ENCODE data around the gene PRMT3. TPM values are rescaled to one million over a fixed set of nuclear protein-coding genes. Genes with fewer than 3 reads are reported as not detected.

PRMT3 gene
- total and polyA plus RNA-seq, 5 donors: 9.8 to 16.3 (median 12.8) TPM

DNA sequence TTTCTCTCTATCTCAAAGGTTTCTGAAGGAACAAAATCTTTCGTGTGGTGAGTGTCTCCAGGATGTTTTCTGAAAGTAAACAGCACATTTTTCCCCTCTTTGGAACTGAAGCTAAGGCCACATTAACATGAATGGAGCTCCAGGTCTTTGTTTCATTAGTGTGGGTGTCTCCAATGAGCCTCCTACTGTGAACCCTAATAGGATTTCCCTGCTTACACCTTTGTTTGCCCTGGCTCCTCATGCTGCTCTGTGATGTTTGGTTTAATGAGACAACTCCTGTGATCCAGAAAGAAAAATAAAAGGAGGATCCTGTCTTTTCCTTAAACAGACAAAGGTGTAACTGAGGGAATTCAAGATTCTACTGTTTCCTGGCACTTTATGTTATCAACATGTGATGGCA, 135.0 kb downstream of the PRMT3 start:
- 22% methylated on average over 1 of the region's 1 CpG for WGBS
- ATAC-seq (no peak), DNase-seq (no peak)
- H3K27ac ChIP-seq (ENCODE audit: low read length): no peak overlapping the region
- no peaks in the 10 kb centered on the region for H3K4me1 ChIP-seq (ENCODE audit: control insufficient read depth, insufficient read depth, low read length)
- H3K9me3 ChIP-seq (ENCODE audit: control insufficient read depth, low read length): no peaks in the 10 kb centered on the region
- H3K27me3 ChIP-seq (ENCODE audit: control insufficient read depth, insufficient read depth): no peaks in the 10 kb centered on the region
- intact Hi-C loops (cut with DNase I): no loop called here
- H3K4me3 ChIP-seq (ENCODE audit: low read length): no peak overlapping the region

DNA sequence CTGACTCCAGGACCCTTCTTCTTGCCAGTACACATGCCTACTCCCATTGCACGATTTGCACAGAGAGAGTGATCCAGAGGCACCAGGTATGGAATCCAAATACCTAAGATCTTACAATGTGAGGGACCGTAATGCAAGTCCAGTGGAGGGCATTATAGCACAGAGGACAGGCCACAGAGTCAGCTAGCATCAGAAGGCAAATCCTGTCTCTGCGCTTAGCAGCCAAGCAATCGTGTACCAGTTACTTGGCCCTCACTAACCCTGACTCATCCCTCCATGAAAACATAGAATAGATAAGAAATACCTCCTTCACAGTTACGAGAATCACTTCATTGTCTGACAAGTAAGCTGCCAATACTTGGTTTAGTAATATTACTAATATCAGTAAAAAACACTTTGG, 142.2 kb downstream of the PRMT3 start:
- DNase-seq: no peak
- H3K27ac ChIP-seq (ENCODE audit: low read length): no peak overlapping the region
- no peaks in the 10 kb centered on the region for H3K9me3 ChIP-seq (ENCODE audit: control insufficient read depth, low read length)
- no peak for ATAC-seq
- no peak overlapping the region for H3K4me3 ChIP-seq (ENCODE audit: low read length)
- 69% methylated on average over 5 of the region's 5 CpGs for WGBS
- no peaks in the 10 kb centered on the region for H3K27me3 ChIP-seq (ENCODE audit: control insufficient read depth, insufficient read depth)
- intact Hi-C loops (cut with DNase I): no loop called here
- no peaks in the 10 kb centered on the region for H3K4me1 ChIP-seq (ENCODE audit: control insufficient read depth, insufficient read depth, low read length)

DNA sequence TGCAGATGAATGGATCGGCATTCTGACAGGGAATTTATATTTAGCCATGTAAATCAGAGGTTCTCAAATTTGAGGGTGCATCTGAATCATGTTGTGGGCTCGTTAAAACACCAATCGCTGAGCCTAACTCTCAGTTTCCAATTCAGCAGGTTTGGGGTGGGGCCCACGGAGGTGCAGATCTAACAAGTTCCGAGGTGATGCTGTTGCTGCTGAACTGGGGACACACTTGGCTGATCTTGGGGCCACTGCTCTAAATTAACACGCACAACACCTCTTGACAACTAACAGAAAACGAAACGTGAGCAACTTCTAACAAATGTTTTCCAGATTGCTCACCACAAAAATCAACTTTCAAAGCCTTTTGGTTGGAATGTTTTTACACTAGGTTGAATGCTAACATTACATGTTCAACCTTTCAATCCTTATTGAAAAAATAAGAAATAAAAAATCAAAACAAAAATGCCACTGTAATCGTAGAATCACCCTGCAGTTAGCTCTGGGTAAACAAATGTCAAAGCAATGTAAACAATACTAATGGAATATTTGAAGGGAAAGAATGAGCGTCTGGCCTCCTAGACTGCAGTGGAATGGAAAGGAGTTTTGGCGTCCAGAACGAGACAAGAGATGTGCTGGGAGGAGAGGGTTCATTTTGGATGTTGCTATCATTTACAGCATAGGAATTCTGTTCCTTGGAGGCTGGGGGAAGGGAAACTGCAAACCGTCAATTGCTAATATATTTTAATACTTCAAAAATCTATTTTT, 143.6 kb downstream of the PRMT3 start:
- intact Hi-C loops (cut with DNase I): no loop called here
- WGBS: 54% methylated on average over 13 of the region's 13 CpGs
- Histone ChIP-seq H3K9me3 (ENCODE audit: control insufficient read depth, low read length) (no peaks in the 10 kb centered on the region), H3K27ac (ENCODE audit: low read length) (no peak overlapping the region), H3K27me3 (ENCODE audit: control insufficient read depth, insufficient read depth) (no peaks in the 10 kb centered on the region), H3K4me1 (ENCODE audit: control insufficient read depth, insufficient read depth, low read length) (no peaks in the 10 kb centered on the region), H3K4me3 (ENCODE audit: low read length) (no peak overlapping the region)
- DNase-seq (no peak), ATAC-seq (no peak)

DNA sequence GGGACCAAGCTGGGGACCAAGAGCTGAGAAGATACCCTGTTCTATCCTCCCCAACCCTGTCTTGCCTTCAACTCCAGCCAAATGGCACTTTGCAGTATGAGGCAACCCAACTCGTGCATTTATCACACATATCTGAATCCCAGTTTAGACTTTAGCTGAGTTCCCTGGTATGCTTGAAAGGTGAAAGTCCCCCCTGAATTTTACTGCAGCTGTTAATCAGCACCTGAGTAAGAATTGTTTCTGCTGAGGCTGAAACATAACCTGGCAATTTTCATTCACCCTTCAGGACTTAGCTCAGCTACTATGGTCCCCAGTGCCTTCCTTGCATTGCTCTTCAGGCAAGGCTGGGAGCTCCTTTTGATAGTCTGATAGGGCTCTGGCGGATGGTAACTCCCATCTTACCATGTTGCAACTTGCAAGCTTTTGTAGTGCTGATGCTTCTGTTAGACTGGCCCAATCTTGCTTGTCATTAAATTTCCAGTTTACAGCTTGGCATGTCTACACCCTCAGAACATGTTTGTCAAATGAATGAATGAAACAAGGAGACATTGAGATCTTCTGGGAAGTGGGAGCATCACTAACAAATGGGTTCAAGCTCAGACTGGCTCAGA, 147.9 kb downstream of the PRMT3 start:
- Histone ChIP-seq H3K27ac (ENCODE audit: low read length) (no peak overlapping the region), H3K4me1 (ENCODE audit: control insufficient read depth, insufficient read depth, low read length) (no peaks in the 10 kb centered on the region), H3K27me3 (ENCODE audit: control insufficient read depth, insufficient read depth) (no peaks in the 10 kb centered on the region), H3K4me3 (ENCODE audit: low read length) (no peak overlapping the region), H3K9me3 (ENCODE audit: control insufficient read depth, low read length) (no peaks in the 10 kb centered on the region)
- 38% methylated on average over 2 of the region's 2 CpGs for WGBS
- intact Hi-C loops (cut with DNase I): no loop called here
- no peak for ATAC-seq
- no peak for DNase-seq

DNA sequence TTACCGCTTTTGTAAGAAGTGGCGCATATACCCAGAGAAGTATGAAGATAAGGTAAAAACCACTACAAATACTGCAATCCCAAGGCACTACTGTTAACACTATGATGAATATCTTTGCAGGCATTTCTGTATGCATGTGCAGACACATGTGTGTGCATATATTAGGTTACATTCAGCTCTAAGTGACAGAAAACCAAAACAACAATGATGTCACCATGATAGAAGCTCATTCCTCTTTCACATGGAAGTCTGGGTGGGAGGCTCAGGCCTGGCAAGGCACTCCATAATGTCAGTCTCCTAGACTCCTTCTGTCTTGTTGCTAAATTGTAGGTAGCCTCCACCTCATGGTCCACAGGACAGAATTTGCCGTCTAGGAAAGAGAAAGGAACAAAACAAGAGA, 148.8 kb downstream of the PRMT3 start:
- DNase-seq (no peak), ATAC-seq (no peak)
- no peak overlapping the region for H3K27ac ChIP-seq (ENCODE audit: low read length)
- no peaks in the 10 kb centered on the region for H3K9me3 ChIP-seq (ENCODE audit: control insufficient read depth, low read length)
- 86% methylated on average over 3 of the region's 3 CpGs for WGBS
- no peaks in the 10 kb centered on the region for H3K27me3 ChIP-seq (ENCODE audit: control insufficient read depth, insufficient read depth)
- no peak overlapping the region for H3K4me3 ChIP-seq (ENCODE audit: low read length)
- H3K4me1 ChIP-seq (ENCODE audit: control insufficient read depth, insufficient read depth, low read length): no peaks in the 10 kb centered on the region
- intact Hi-C loops (cut with DNase I): no loop called here

DNA sequence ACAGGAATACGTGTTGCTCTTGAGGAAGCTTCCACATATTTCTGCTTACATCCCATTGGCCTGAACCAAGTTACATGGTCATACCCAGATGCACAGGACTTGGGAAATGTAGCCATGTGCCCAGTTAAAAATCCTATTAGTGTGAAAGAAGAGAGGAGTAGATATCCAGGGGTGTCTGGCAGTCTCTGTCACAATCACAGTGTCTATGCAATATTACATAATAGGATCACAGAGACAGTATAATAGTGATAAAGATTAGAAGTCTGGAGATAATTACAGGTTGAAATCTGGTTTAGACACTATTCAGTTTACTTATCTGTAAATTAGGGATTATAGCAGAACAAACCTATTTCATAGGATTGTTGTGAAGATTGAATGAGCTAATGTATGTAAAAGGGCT, 149.3 kb downstream of the PRMT3 start:
- Histone ChIP-seq H3K9me3 (ENCODE audit: control insufficient read depth, low read length) (no peaks in the 10 kb centered on the region), H3K27ac (ENCODE audit: low read length) (no peak overlapping the region), H3K27me3 (ENCODE audit: control insufficient read depth, insufficient read depth) (no peaks in the 10 kb centered on the region), H3K4me1 (ENCODE audit: control insufficient read depth, insufficient read depth, low read length) (no peaks in the 10 kb centered on the region), H3K4me3 (ENCODE audit: low read length) (no peak overlapping the region)
- no peak for ATAC-seq
- 74% methylated on average over 1 of the region's 1 CpG for WGBS
- intact Hi-C loops (cut with DNase I): no loop called here
- no peak for DNase-seq

DNA sequence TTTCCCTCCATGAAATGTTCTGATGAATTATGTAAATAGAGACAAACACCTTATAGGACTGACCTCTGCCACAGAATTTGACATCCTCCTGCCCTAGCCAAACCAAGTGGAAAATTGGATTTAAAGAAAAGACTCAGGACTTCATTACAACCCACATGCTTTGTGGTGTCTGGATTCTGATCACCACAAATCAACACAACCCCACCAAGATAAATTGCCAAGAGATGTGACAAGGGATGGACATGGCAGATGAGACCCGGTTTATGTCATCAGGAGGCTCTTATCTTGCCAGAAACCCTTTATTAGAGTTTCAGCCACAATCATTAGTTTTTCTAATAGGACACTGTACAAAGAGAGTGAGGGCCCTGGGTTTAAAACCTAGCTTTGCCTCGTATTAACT, 154.0 kb downstream of the PRMT3 start:
- intact Hi-C loops (cut with DNase I): no loop called here
- H3K4me3 ChIP-seq (ENCODE audit: low read length): no peak overlapping the region
- 19% methylated on average over 2 of the region's 2 CpGs for WGBS
- H3K27me3 ChIP-seq (ENCODE audit: control insufficient read depth, insufficient read depth): no peaks in the 10 kb centered on the region
- H3K27ac ChIP-seq (ENCODE audit: low read length): no peak overlapping the region
- DNase-seq (no peak), ATAC-seq (no peak)
- no peaks in the 10 kb centered on the region for H3K4me1 ChIP-seq (ENCODE audit: control insufficient read depth, insufficient read depth, low read length)
- no peaks in the 10 kb centered on the region for H3K9me3 ChIP-seq (ENCODE audit: control insufficient read depth, low read length)

DNA sequence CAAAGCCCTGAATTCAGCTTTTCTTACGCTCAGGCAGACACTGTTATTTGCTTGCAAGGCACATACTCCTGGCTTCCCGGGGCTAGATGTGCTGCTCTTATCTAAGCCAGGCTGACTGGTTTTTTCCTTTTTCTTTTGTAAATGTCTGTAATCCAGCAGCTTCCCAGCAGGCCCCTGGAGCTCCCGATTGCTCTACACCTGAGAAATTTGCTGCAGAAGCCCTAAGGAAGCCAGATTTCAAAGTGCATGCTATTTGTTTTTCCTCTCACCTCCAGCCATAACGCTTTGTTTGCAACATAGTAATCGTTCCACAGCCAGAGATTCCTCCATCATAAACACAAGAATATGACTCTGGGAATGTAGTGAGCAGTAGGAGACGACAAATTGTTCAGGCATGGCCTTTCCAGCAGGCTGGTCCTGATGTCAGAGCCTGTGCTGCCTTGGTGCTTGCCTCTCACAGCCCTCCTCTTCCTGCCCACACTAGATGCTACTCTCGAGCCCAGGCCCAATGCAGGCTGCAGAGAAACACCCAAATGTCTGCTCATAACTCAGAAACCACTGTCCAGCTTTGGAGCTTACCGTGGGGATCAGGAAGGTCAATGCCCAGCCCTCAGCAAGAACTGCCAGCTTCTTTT, 157.2 kb downstream of the PRMT3 start:
- intact Hi-C loops (cut with DNase I): no loop called here
- DNase-seq: no peak
- no peaks in the 10 kb centered on the region for H3K27me3 ChIP-seq (ENCODE audit: control insufficient read depth, insufficient read depth)
- WGBS: 35% methylated on average over 8 of the region's 8 CpGs
- H3K4me3 ChIP-seq (ENCODE audit: low read length): no peak overlapping the region
- H3K4me1 ChIP-seq (ENCODE audit: control insufficient read depth, insufficient read depth, low read length): no peaks in the 10 kb centered on the region
- no peak overlapping the region for H3K27ac ChIP-seq (ENCODE audit: low read length)
- ATAC-seq: no peak
- no peaks in the 10 kb centered on the region for H3K9me3 ChIP-seq (ENCODE audit: control insufficient read depth, low read length)

DNA sequence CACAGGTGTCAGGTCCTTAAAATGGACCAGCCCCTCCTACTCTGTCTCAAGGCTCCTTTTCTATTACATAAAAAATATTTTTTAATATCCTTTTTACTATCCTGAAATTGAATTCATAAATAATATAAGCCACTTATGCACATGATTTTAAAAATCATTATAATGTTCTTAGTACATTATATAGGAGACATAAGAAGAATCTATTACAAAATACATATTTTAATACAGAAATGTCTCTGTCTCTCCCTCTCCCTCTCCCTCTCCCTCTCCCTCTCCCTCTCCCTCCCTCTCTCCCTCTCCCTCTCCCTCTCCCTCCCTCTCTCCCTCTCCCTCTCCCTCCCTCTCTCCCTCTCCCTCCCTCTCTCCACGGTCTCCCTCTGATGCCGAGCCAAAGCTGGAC, 159.9 kb downstream of the PRMT3 start:
- H3K9me3 ChIP-seq (ENCODE audit: control insufficient read depth, low read length): no peaks in the 10 kb centered on the region
- no peaks in the 10 kb centered on the region for H3K4me1 ChIP-seq (ENCODE audit: control insufficient read depth, insufficient read depth, low read length)
- intact Hi-C loops (cut with DNase I): no loop called here
- DNase-seq (no peak), ATAC-seq (no peak)
- no peaks in the 10 kb centered on the region for H3K27me3 ChIP-seq (ENCODE audit: control insufficient read depth, insufficient read depth)
- no peak overlapping the region for H3K27ac ChIP-seq (ENCODE audit: low read length)
- WGBS: 84% methylated on average over 2 of the region's 2 CpGs
- H3K4me3 ChIP-seq (ENCODE audit: low read length): no peak overlapping the region

DNA sequence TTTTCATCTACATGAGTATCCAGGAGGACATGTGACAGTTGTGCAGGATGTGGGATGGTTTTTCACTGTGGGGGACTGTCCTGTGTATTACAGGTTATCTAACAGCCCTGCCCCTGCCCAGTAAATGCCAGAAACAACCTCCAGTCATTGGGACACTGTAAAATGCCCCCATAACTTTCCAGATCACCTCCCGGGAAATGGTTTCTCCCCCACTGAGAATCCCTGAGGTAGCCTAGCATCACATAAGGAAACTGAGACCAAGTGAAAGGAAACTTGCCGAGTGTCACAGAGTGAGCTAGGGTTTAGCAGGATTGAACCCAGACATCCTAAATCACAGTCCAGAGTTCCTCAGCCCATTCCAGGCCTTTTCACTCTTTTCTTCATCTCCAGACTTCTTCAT, 163.6 kb downstream of the PRMT3 start:
- DNase-seq: no peak
- H3K9me3 ChIP-seq (ENCODE audit: control insufficient read depth, low read length): no peaks in the 10 kb centered on the region
- H3K27me3 ChIP-seq (ENCODE audit: control insufficient read depth, insufficient read depth): no peaks in the 10 kb centered on the region
- H3K4me1 ChIP-seq (ENCODE audit: control insufficient read depth, insufficient read depth, low read length): no peaks in the 10 kb centered on the region
- ATAC-seq: no peak
- no peak overlapping the region for H3K4me3 ChIP-seq (ENCODE audit: low read length)
- WGBS: 53% methylated on average over 2 of the region's 2 CpGs
- H3K27ac ChIP-seq (ENCODE audit: low read length): no peak overlapping the region
- intact Hi-C loops (cut with DNase I): no loop called here

DNA sequence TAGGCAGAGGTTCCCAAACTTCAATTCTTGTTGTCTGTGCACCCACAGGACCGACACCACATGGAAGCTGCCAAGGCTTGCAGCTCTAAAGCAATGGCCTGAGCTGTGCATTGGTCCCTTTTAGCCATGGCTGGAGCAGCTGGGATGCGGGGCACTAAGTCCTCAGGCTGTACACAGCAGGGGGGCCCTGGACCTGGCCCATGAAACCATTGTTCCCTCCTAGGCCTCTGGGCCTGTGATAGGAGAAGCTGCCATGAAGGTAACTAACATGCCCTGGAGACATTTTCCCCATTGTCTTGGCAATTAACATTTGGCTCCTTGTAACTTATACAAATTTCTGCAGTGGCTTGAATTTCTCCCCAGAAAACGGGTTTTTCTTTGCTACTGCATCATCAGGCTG, 168.3 kb downstream of the PRMT3 start:
- no peak overlapping the region for H3K27ac ChIP-seq (ENCODE audit: low read length)
- no peak for DNase-seq
- ATAC-seq: no peak
- H3K27me3 ChIP-seq (ENCODE audit: control insufficient read depth, insufficient read depth): no peaks in the 10 kb centered on the region
- WGBS: 58% methylated on average over 3 of the region's 3 CpGs
- no peaks in the 10 kb centered on the region for H3K9me3 ChIP-seq (ENCODE audit: control insufficient read depth, low read length)
- H3K4me3 ChIP-seq (ENCODE audit: low read length): no peak overlapping the region
- intact Hi-C loops (cut with DNase I): no loop called here
- H3K4me1 ChIP-seq (ENCODE audit: control insufficient read depth, insufficient read depth, low read length): no peaks in the 10 kb centered on the region

All from right cardiac atrium (tissue), 5 donors.